Panc1 (cell line): Measurements from ENCODE around the gene DENND6A.

Experiments used
- CTCF ChIP-seq: fragments of 450-650 bp; IDR thresholded peaks from 2 replicates; pipeline ENCODE4 v1.5.1; 2017; ENCODE audit warnings: mild to moderate bottlenecking
- POLR2AphosphoS5 ChIP-seq: IDR thresholded peaks from 2 replicates; pipeline ENCODE4 v1.6.1; 2012; ENCODE audit warnings: mild to moderate bottlenecking, low read depth, low read length, moderate library complexity
- REST ChIP-seq, 2 experiments: IDR thresholded peaks; 2 replicates each; pipeline ENCODE4 v1.6.1; 2011 to 2012; ENCODE audit warnings: low read depth in 2 of 2, control low read depth in 1 of 2, low read length in 1 of 2, mild to moderate bottlenecking in 1 of 2, moderate library complexity in 1 of 2; ENCODE audit not compliant: insufficient read depth in 1 of 2
- SIN3A ChIP-seq: IDR thresholded peaks from 2 replicates; pipeline ENCODE4 v1.6.1; 2012; ENCODE audit warnings: low read depth, mild to moderate bottlenecking, low read length, moderate library complexity, borderline replicate concordance; ENCODE audit not compliant: insufficient read depth
- TCF7L2 ChIP-seq: IDR thresholded peaks from 2 replicates; pipeline ENCODE4 v1.6.1; 2011; ENCODE audit warnings: mild to moderate bottlenecking, low read depth, low read length, inconsistent platforms

- no peak for TF ChIP-seq CTCF
- TF ChIP-seq REST (IDR thresholded peaks at IDR 0.05; ENCODE audit: insufficient read depth in 1 of 2, low read depth in 2 of 2, low read length in 1 of 2): no peak
- TF ChIP-seq TCF7L2: 0 out of 2 replicates have a peak, but pooled peaks have one; percentile 30
- TF ChIP-seq POLR2AphosphoS5: peak; percentile 84
- TF ChIP-seq SIN3A: 0 out of 2 replicates have a peak, but pooled peaks have one; percentile 58
Observed at GRCh38 chr3:57692396-57693147, at the start of gene DENND6A.
